ENCODE results near the gene FNDC11. TPM values are rescaled to one million over a fixed set of nuclear protein-coding genes. Genes with fewer than 3 reads are reported as not detected.

Gene FNDC11
- total RNA-seq, 2 experiments from 2014 or later, result 1.7 to 1.8 TPM

- ChIA-PET POLR2A (interaction anchor here (0.9 to 2.7 kb wide), 4 partner anchors 43 to 284 kb away, joined by 3 to 10 read pairs (median 3); partner anchors contain the start of genes SLC2A4RG and TPD52L2), CTCF (interaction anchor here (0.9 to 1.5 kb wide), 3 partner anchors 13 to 77 kb away, joined by 3 to 8 read pairs (median 3); partner anchors contain the start of gene RTEL1)
- peak overlapping the region; percentile 19 for H3K27ac Mint-ChIP-seq
- DNase-seq (peak; percentile 62 to 87 (median 76)), ATAC-seq (ENCODE audit: poor library complexity) (peak; percentile 99)
- H3K9me3 Mint-ChIP-seq, result no peaks in the 10 kb centered on the region
- no peak overlapping the region for H3K4me3 Mint-ChIP-seq
- intact Hi-C loops (cut with DNase I, micrococcal nuclease), result loop anchor here (1.0 to 5.0 kb wide), 9 partner anchors 41 to 391 kb away; partner anchors contain the start of gene ARFRP1 (in 1 of the 2)
- H3K27me3 ChIP-seq (ENCODE audit: control insufficient read depth in 1 of 2, insufficient read depth in 2 of 2, low read length in 2 of 2), result no peaks in the 10 kb centered on the region
- H3K27me3 Mint-ChIP-seq, result no peaks in the 10 kb centered on the region
- no peaks in the 10 kb centered on the region for H3K36me3 ChIP-seq (ENCODE audit: insufficient read depth, low read length)
- H3K27ac ChIP-seq (ENCODE audit: low read depth in 1 of 2, low read length in 2 of 2), result no peak overlapping the region
- no peaks in the 10 kb centered on the region for H3K36me3 Mint-ChIP-seq (ENCODE audit: low read depth)
- no peak overlapping the region for H3K4me3 ChIP-seq (ENCODE audit: low read length)
- no peaks in the 10 kb centered on the region for H3K9me3 ChIP-seq (ENCODE audit: control insufficient read depth in 1 of 2, insufficient read depth in 1 of 2, low read length in 2 of 2)
- H3K4me1 Mint-ChIP-seq (ENCODE audit: low read depth), result peaks cover 20% of the 10 kb centered on the region
- H3K4me1 ChIP-seq (ENCODE audit: insufficient read depth, low read length), result peaks cover 10% of the 10 kb centered on the region
- peak; percentile 63 for TF ChIP-seq CTCF (IDR thresholded peaks at IDR 0.05)
Measured at GRCh38 chr20:63580796-63581461, 27.0 kb downstream of the FNDC11 start.

- no peak overlapping the region for H3K4me3 ChIP-seq (ENCODE audit: low read length)
- H3K36me3 Mint-ChIP-seq (ENCODE audit: low read depth), result no peaks in the 10 kb centered on the region
- POLR2A ChIA-PET, result interaction anchor here (1.7 to 2.7 kb wide), 2 partner anchors 53 to 59 kb away, joined by 4 to 10 read pairs; no protein-coding TSS in a partner anchor
- no peaks in the 10 kb centered on the region for H3K27me3 ChIP-seq (ENCODE audit: control insufficient read depth in 1 of 2, insufficient read depth in 2 of 2, low read length in 2 of 2)
- no peak for TF ChIP-seq CTCF (IDR thresholded peaks at IDR 0.05)
- no peak overlapping the region for H3K27ac Mint-ChIP-seq
- H3K27ac ChIP-seq (ENCODE audit: low read depth in 1 of 2, low read length in 2 of 2), result no peak overlapping the region
- peaks cover 14% of the 10 kb centered on the region for H3K4me1 ChIP-seq (ENCODE audit: insufficient read depth, low read length)
- no peaks in the 10 kb centered on the region for H3K36me3 ChIP-seq (ENCODE audit: insufficient read depth, low read length)
- no peaks in the 10 kb centered on the region for H3K9me3 Mint-ChIP-seq
- peaks cover 20% of the 10 kb centered on the region for H3K4me1 Mint-ChIP-seq (ENCODE audit: low read depth)
- no peaks in the 10 kb centered on the region for H3K27me3 Mint-ChIP-seq
- no peak for DNase-seq
- CTCF ChIA-PET, result interaction anchor here (0.9 kb wide), 1 partner anchor 45 kb away, joined by 3 read pairs; no protein-coding TSS in a partner anchor
- H3K9me3 ChIP-seq (ENCODE audit: control insufficient read depth in 1 of 2, insufficient read depth in 1 of 2, low read length in 2 of 2), result no peaks in the 10 kb centered on the region
- no peak overlapping the region for H3K4me3 Mint-ChIP-seq
- intact Hi-C loops (cut with DNase I, micrococcal nuclease), result loop anchor here in 1 of 2 experiments (5.0 kb wide), 2 partner anchors 40 to 390 kb away; no protein-coding TSS in a partner anchor
- no peak for ATAC-seq (ENCODE audit: poor library complexity)
Measured at GRCh38 chr20:63582382-63583063, 28.6 kb downstream of the FNDC11 start.

GRCh38 chr20:63585616-63586565 lies 31.9 kb downstream of the FNDC11 start:
- intact Hi-C loops (cut with DNase I, micrococcal nuclease), result no loop called here
- Mint-ChIP-seq H3K4me1 (ENCODE audit: low read depth) (peaks cover 25% of the 10 kb centered on the region), H3K27me3 (no peaks in the 10 kb centered on the region), H3K36me3 (ENCODE audit: low read depth) (peaks cover 23% of the 10 kb centered on the region), H3K4me3 (no peak overlapping the region), H3K27ac (no peak overlapping the region), H3K9me3 (no peaks in the 10 kb centered on the region)
- H3K27ac ChIP-seq (ENCODE audit: low read depth in 1 of 2, low read length in 2 of 2), result no peak overlapping the region
- ChIA-PET CTCF (no interaction called here), POLR2A (no interaction called here)
- H3K27me3 ChIP-seq (ENCODE audit: control insufficient read depth in 1 of 2, insufficient read depth in 2 of 2, low read length in 2 of 2), result no peaks in the 10 kb centered on the region
- H3K4me1 ChIP-seq (ENCODE audit: insufficient read depth, low read length), result peaks cover 22% of the 10 kb centered on the region
- DNase-seq (no peak), ATAC-seq (ENCODE audit: poor library complexity) (no peak)
- no peak for TF ChIP-seq CTCF (IDR thresholded peaks at IDR 0.05)
- H3K36me3 ChIP-seq (ENCODE audit: insufficient read depth, low read length), result peaks cover 15% of the 10 kb centered on the region
- no peaks in the 10 kb centered on the region for H3K9me3 ChIP-seq (ENCODE audit: control insufficient read depth in 1 of 2, insufficient read depth in 1 of 2, low read length in 2 of 2)
- H3K4me3 ChIP-seq (ENCODE audit: low read length), result no peak overlapping the region
